ENCODE results near the gene OR6C76.
"Not testable (repeated sequence)": the region's sequence is repeated elsewhere in the genome, so short reads cannot be mapped to it uniquely, and the experiment has no call there.

The OR6C76 gene

GRCh38 chr12:55420307-55420962 lies 5.6 kb upstream of the OR6C76 start:
- WGBS (ENCODE audit: extremely low coverage, insufficient coverage, low lambda C conversion rate), result no CpG with 5 or more reads among the region's 2 CpGs
- Histone ChIP-seq H3K56ac (ENCODE audit: low read length) (no peak overlapping the region), H3K79me2 (ENCODE audit: control insufficient read depth, insufficient read depth, low read length) (no peaks in the 10 kb centered on the region), H3K27me3 (ENCODE audit: insufficient read depth, low read length, poor library complexity) (no peaks in the 10 kb centered on the region), H2BK15ac (replicated peaks; ENCODE audit: low read depth) (no peak overlapping the region), H3K23ac (ENCODE audit: low read length) (no peak overlapping the region), H3K9ac (ENCODE audit: low read length) (no peak overlapping the region), H4K5ac (ENCODE audit: low read length) (no peak overlapping the region), H3K79me1 (ENCODE audit: low read length) (no peaks in the 10 kb centered on the region), H2BK5ac (ENCODE audit: low read length) (no peak overlapping the region), H3K27ac (ENCODE audit: low read depth, low read length) (no peak overlapping the region), H3K36me3 (ENCODE audit: control insufficient read depth, insufficient read depth, low read length) (no peaks in the 10 kb centered on the region), H3K4me2 (ENCODE audit: low read length) (no peak overlapping the region), H3K4ac (ENCODE audit: low read depth, low read length) (no peak overlapping the region), H2AK5ac (ENCODE audit: low read length) (no peak overlapping the region), H4K8ac (ENCODE audit: low read depth, low read length) (no peak overlapping the region), H3K18ac (ENCODE audit: low read length) (no peak overlapping the region), H3K4me3 (ENCODE audit: low read length) (no peak overlapping the region), H3K4me1 (ENCODE audit: control insufficient read depth, low read depth, low read length) (no peaks in the 10 kb centered on the region), H2BK120ac (ENCODE audit: low read depth, low read length) (no peak overlapping the region)
- DNase-seq, result peak; percentile 31

GRCh38 chr12:55428331-55429243 lies 2.5 kb downstream of the OR6C76 start:
- no peak overlapping the region for H3K27ac ChIP-seq (ENCODE audit: low read depth, low read length)
- no peak overlapping the region for H3K18ac ChIP-seq (ENCODE audit: low read length)
- no CpG with 5 or more reads among the region's 1 CpG for WGBS (ENCODE audit: extremely low coverage, insufficient coverage, low lambda C conversion rate)
- no peaks in the 10 kb centered on the region for H3K27me3 ChIP-seq (ENCODE audit: insufficient read depth, low read length, poor library complexity)
- no peak overlapping the region for H3K23ac ChIP-seq (ENCODE audit: low read length)
- no peaks in the 10 kb centered on the region for H3K79me2 ChIP-seq (ENCODE audit: control insufficient read depth, insufficient read depth, low read length)
- H2BK15ac ChIP-seq (replicated peaks; ENCODE audit: low read depth), result no peak overlapping the region
- no peak overlapping the region for H3K9ac ChIP-seq (ENCODE audit: low read length)
- no peaks in the 10 kb centered on the region for H3K4me1 ChIP-seq (ENCODE audit: control insufficient read depth, low read depth, low read length)
- H3K4me3 ChIP-seq (ENCODE audit: low read length), result no peak overlapping the region
- H3K79me1 ChIP-seq (ENCODE audit: low read length), result no peaks in the 10 kb centered on the region
- H2BK5ac ChIP-seq (ENCODE audit: low read length), result no peak overlapping the region
- H3K56ac ChIP-seq (ENCODE audit: low read length), result no peak overlapping the region
- no peak overlapping the region for H3K4ac ChIP-seq (ENCODE audit: low read depth, low read length)
- no peak overlapping the region for H4K8ac ChIP-seq (ENCODE audit: low read depth, low read length)
- DNase-seq, result no peak
- H3K36me3 ChIP-seq (ENCODE audit: control insufficient read depth, insufficient read depth, low read length), result no peaks in the 10 kb centered on the region
- no peak overlapping the region for H2BK120ac ChIP-seq (ENCODE audit: low read depth, low read length)
- H4K5ac ChIP-seq (ENCODE audit: low read length), result no peak overlapping the region
- H2AK5ac ChIP-seq (ENCODE audit: low read length), result no peak overlapping the region
- no peak overlapping the region for H3K4me2 ChIP-seq (ENCODE audit: low read length)

- not testable (repeated sequence) for H4K5ac ChIP-seq (ENCODE audit: low read length); H2BK5ac ChIP-seq (ENCODE audit: low read length)
- WGBS (ENCODE audit: extremely low coverage, insufficient coverage, low lambda C conversion rate), result no CpG with 5 or more reads among the region's 5 CpGs
Measured at GRCh38 chr12:55441233-55441632, 15.2 kb downstream of the OR6C76 start.

DNA sequence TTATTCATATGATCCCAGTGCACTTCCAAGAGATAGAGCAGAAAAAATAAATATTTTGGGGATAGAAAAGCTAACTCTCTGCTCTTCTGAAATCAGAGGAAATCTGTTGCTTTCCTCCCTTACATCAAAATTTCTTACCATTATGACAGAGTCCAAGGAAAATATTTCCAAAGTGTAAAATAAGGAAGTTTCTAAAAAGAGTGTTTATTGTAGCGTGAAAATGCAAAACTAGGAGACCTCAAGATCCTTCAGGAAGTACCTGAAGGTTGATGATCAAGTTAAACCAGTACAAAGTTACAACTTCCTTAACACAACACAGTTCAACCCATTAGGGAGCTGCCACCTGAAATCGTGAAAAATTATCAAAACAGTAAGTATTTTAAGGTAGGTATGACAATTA lies 17.7 kb downstream of the OR6C76 start, which contains the start of gene OR6C2:
Gene OR6C2, plus strand, starts transcription at position 301 of the 400 bp plus-strand sequence. CDS start 8,138 bp downstream, outside the sequence.
- WGBS (ENCODE audit: extremely low coverage, insufficient coverage, low lambda C conversion rate), result no CpG with 5 or more reads among the region's 2 CpGs
- H3K4ac ChIP-seq (ENCODE audit: low read depth, low read length), result no peak within 1 kb of the TSS

More at GRCh38 chr12:55441233-55441632, 15.2 kb downstream of the OR6C76 start:
- H3K4me1 ChIP-seq (ENCODE audit: control insufficient read depth, low read depth, low read length); H3K4me3 ChIP-seq (ENCODE audit: low read length); H3K23ac ChIP-seq (ENCODE audit: low read length); H2BK120ac ChIP-seq (ENCODE audit: low read depth, low read length); H3K27ac ChIP-seq (ENCODE audit: low read depth, low read length); H3K36me3 ChIP-seq (ENCODE audit: control insufficient read depth, insufficient read depth, low read length); H3K4me2 ChIP-seq (ENCODE audit: low read length); H3K79me1 ChIP-seq (ENCODE audit: low read length); H4K8ac ChIP-seq (ENCODE audit: low read depth, low read length); H3K9ac ChIP-seq (ENCODE audit: low read length); H3K56ac ChIP-seq (ENCODE audit: low read length); H2AK5ac ChIP-seq (ENCODE audit: low read length); H3K18ac ChIP-seq (ENCODE audit: low read length); H3K79me2 ChIP-seq (ENCODE audit: control insufficient read depth, insufficient read depth, low read length); H3K4ac ChIP-seq (ENCODE audit: low read depth, low read length); H2BK15ac ChIP-seq (replicated peaks; ENCODE audit: low read depth); H3K27me3 ChIP-seq (ENCODE audit: insufficient read depth, low read length, poor library complexity): not testable (repeated sequence)
- peak; percentile 6 for DNase-seq

GRCh38 chr12:55445357-55445756 lies 19.3 kb downstream of the OR6C76 start:
- Histone ChIP-seq H3K27ac (ENCODE audit: low read depth, low read length) (no peak overlapping the region), H3K4ac (ENCODE audit: low read depth, low read length) (no peak overlapping the region), H3K36me3 (ENCODE audit: control insufficient read depth, insufficient read depth, low read length) (no peaks in the 10 kb centered on the region), H3K56ac (ENCODE audit: low read length) (no peak overlapping the region), H2BK5ac (ENCODE audit: low read length) (no peak overlapping the region), H3K23ac (ENCODE audit: low read length) (no peak overlapping the region), H2BK15ac (replicated peaks; ENCODE audit: low read depth) (no peak overlapping the region), H4K5ac (ENCODE audit: low read length) (no peak overlapping the region), H3K27me3 (ENCODE audit: insufficient read depth, low read length, poor library complexity) (no peaks in the 10 kb centered on the region), H3K9ac (ENCODE audit: low read length) (no peak overlapping the region), H4K8ac (ENCODE audit: low read depth, low read length) (no peak overlapping the region), H3K79me2 (ENCODE audit: control insufficient read depth, insufficient read depth, low read length) (no peaks in the 10 kb centered on the region), H3K79me1 (ENCODE audit: low read length) (no peaks in the 10 kb centered on the region), H2AK5ac (ENCODE audit: low read length) (no peak overlapping the region), H3K4me3 (ENCODE audit: low read length) (no peak overlapping the region), H3K18ac (ENCODE audit: low read length) (no peak overlapping the region), H3K4me2 (ENCODE audit: low read length) (no peak overlapping the region), H3K4me1 (ENCODE audit: control insufficient read depth, low read depth, low read length) (no peaks in the 10 kb centered on the region), H2BK120ac (ENCODE audit: low read depth, low read length) (no peak overlapping the region)
- no peak for DNase-seq
- no CpG with 5 or more reads among the region's 1 CpG for WGBS (ENCODE audit: extremely low coverage, insufficient coverage, low lambda C conversion rate)

More for the DNA sequence above, 17.7 kb downstream of the OR6C76 start, which contains the start of gene OR6C2:
- H3K79me1 ChIP-seq (ENCODE audit: low read length), result no peaks in the 10 kb centered on the region
- no peak within 1 kb of the TSS for H2BK15ac ChIP-seq (replicated peaks; ENCODE audit: low read depth)
- no peak within 1 kb of the TSS for H3K4me2 ChIP-seq (ENCODE audit: low read length)
- no peaks in the 10 kb centered on the region for H3K27me3 ChIP-seq (ENCODE audit: insufficient read depth, low read length, poor library complexity)
- H3K27ac ChIP-seq (ENCODE audit: low read depth, low read length), result no peak within 1 kb of the TSS
- no peak for DNase-seq
- H2BK5ac ChIP-seq (ENCODE audit: low read length), result no peak within 1 kb of the TSS
- H3K36me3 ChIP-seq (ENCODE audit: control insufficient read depth, insufficient read depth, low read length), result no peaks in the 10 kb centered on the region
- H2BK120ac ChIP-seq (ENCODE audit: low read depth, low read length), result no peak within 1 kb of the TSS
- no peak within 1 kb of the TSS for H3K9ac ChIP-seq (ENCODE audit: low read length)
- no peaks in the 10 kb centered on the region for H3K79me2 ChIP-seq (ENCODE audit: control insufficient read depth, insufficient read depth, low read length)
- H4K5ac ChIP-seq (ENCODE audit: low read length), result no peak within 1 kb of the TSS
- H3K4me1 ChIP-seq (ENCODE audit: control insufficient read depth, low read depth, low read length), result no peaks in the 10 kb centered on the region
- no peak within 1 kb of the TSS for H4K8ac ChIP-seq (ENCODE audit: low read depth, low read length)
- no peak within 1 kb of the TSS for H3K18ac ChIP-seq (ENCODE audit: low read length)
- no peak within 1 kb of the TSS for H3K56ac ChIP-seq (ENCODE audit: low read length)
- no peak within 1 kb of the TSS for H2AK5ac ChIP-seq (ENCODE audit: low read length)
- no peak within 1 kb of the TSS for H3K23ac ChIP-seq (ENCODE audit: low read length)
- no peak within 1 kb of the TSS for H3K4me3 ChIP-seq (ENCODE audit: low read length)
